Neural progenitor cell (in vitro differentiated cells): ENCODE results near the gene PCDH9.

ENCODE experiments used
- EZH2phosphoT487 ChIP-seq: fragments of 200-600 bp; sonication (generic); IDR thresholded peaks from 2 replicates; pipeline ENCODE4 v1.6.1; 2017; ENCODE audit warnings: antibody characterized with exemption
- TF ChIP-seq, protein P1 (sequence below): fragments of 200-600 bp; sonication (generic); IDR thresholded peaks from 2 replicates; pipeline ENCODE4 v1.5.1; 2017; ENCODE audit warnings: antibody characterized with exemption, mild to moderate bottlenecking

GRCh38 chr13:67137044-67137735 lies 92.9 kb downstream of the PCDH9 start:
- TF ChIP-seq EZH2phosphoT487 = no peak
- TF ChIP-seq, protein P1, sequence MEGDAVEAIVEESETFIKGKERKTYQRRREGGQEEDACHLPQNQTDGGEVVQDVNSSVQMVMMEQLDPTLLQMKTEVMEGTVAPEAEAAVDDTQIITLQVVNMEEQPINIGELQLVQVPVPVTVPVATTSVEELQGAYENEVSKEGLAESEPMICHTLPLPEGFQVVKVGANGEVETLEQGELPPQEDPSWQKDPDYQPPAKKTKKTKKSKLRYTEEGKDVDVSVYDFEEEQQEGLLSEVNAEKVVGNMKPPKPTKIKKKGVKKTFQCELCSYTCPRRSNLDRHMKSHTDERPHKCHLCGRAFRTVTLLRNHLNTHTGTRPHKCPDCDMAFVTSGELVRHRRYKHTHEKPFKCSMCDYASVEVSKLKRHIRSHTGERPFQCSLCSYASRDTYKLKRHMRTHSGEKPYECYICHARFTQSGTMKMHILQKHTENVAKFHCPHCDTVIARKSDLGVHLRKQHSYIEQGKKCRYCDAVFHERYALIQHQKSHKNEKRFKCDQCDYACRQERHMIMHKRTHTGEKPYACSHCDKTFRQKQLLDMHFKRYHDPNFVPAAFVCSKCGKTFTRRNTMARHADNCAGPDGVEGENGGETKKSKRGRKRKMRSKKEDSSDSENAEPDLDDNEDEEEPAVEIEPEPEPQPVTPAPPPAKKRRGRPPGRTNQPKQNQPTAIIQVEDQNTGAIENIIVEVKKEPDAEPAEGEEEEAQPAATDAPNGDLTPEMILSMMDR = no peak
